Loucy (cell line): ENCODE measurements around the gene ECM2.

Source experiments
- H2AFZ ChIP-seq: fragments of 200-600 bp; sonication (generic); 2 replicates; pipeline ENCODE4 v1.6.0; 2016; ENCODE audit warnings: antibody characterized with exemption, mild to moderate bottlenecking, low read length, moderate library complexity
- H3F3A ChIP-seq: fragments of 200-600 bp; 2 replicates; pipeline ENCODE4 v1.6.0; 2016; ENCODE audit warnings: antibody characterized with exemption, low read depth, mild to moderate bottlenecking
- H3K27me3 ChIP-seq: fragments of 200-600 bp; sonication (generic); 2 replicates; pipeline ENCODE4 v1.6.1; 2014; ENCODE audit warnings: low read length, mild to moderate bottlenecking; ENCODE audit not compliant: insufficient read depth, poor library complexity, severe bottlenecking
- H3K36me3 ChIP-seq: fragments of 200-600 bp; sonication (generic); 2 replicates; pipeline ENCODE4 v1.6.1; 2016; ENCODE audit warnings: low read length; ENCODE audit not compliant: insufficient read depth
- H3K4me1 ChIP-seq: fragments of 200-600 bp; sonication (generic); 2 replicates; pipeline ENCODE4 v1.5.1; 2014; ENCODE audit warnings: low read length, mild to moderate bottlenecking; ENCODE audit not compliant: insufficient read depth, poor library complexity, severe bottlenecking
- H3K4me2 ChIP-seq: fragments of 200-600 bp; sonication (generic); 2 replicates; pipeline ENCODE4 v1.6.0; 2014; ENCODE audit warnings: antibody characterized with exemption, low read length, low read depth, mild to moderate bottlenecking; ENCODE audit not compliant: poor library complexity, severe bottlenecking
- H3K4me3 ChIP-seq: fragments of 200-600 bp; sonication (generic); 2 replicates; pipeline ENCODE4 v1.5.1; 2014; ENCODE audit warnings: low read length, mild to moderate bottlenecking, mixed read lengths; ENCODE audit not compliant: poor library complexity, severe bottlenecking
- H3K79me2 ChIP-seq: fragments of 200-600 bp; sonication (generic); 2 replicates; pipeline ENCODE4 v1.6.1; 2014; ENCODE audit warnings: low read length; ENCODE audit not compliant: insufficient read depth
- H3K9ac ChIP-seq: fragments of 200-600 bp; sonication (generic); 2 replicates; pipeline ENCODE4 v1.6.0; 2014; ENCODE audit warnings: mild to moderate bottlenecking, low read depth, low read length, moderate library complexity; ENCODE audit not compliant: poor library complexity, severe bottlenecking
- H3K9me2 ChIP-seq: fragments of 200-600 bp; sonication (generic); replicated peaks from 2 replicates; pipeline ENCODE4 v1.6.1; 2016; ENCODE audit warnings: low read depth, low read length, mixed read lengths
- H3K9me3 ChIP-seq: fragments of 200-600 bp; sonication (generic); 2 replicates; pipeline ENCODE4 v1.6.1; 2014; ENCODE audit warnings: mild to moderate bottlenecking, antibody characterized with exemption, low read length, low read depth; ENCODE audit not compliant: insufficient read depth
- H4K20me1 ChIP-seq: fragments of 200-600 bp; sonication (generic); 2 replicates; pipeline ENCODE4 v1.6.0; 2014; ENCODE audit warnings: antibody characterized with exemption, low read length, mild to moderate bottlenecking; ENCODE audit not compliant: insufficient read depth, poor library complexity, severe bottlenecking
- EZH2phosphoT487 ChIP-seq: fragments of 200-600 bp; IDR thresholded peaks from 2 replicates; pipeline ENCODE4 v1.6.1; 2018; ENCODE audit warnings: antibody characterized with exemption, mild to moderate bottlenecking, moderate library complexity, borderline replicate concordance
- TF ChIP-seq, protein P1 (sequence below): fragments of 200-600 bp; sonication (generic); conservative IDR thresholded peaks from 2 replicates; pipeline ENCODE4 v1.5.1; 2014; ENCODE audit warnings: mild to moderate bottlenecking, antibody characterized with exemption, low read length

ECM2 gene

DNA sequence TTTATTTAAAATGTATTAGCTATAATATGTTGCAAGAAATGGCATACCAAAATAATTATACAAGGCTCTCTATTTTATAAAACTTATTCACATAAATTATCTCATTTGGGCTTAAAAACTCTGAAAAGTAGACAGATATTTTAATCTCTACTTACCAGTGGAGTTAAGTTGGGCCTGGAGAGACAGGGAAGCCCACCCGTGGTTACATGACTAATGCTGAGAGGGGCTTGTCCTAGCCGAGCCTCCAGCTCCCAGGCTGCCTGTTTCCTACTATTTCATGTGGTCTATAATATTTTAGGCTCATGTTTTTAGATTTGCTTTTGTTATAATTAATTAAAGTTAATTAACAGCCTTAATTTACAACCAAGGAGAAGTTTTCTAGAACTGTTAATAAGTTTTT, 32.6 kb downstream of the ECM2 start:
- H3F3A ChIP-seq: no peaks in the 10 kb centered on the region
- no peak overlapping the region for H3K9ac ChIP-seq
- H4K20me1 ChIP-seq: no peaks in the 10 kb centered on the region
- H3K36me3 ChIP-seq: no peaks in the 10 kb centered on the region
- H2AFZ ChIP-seq: no peak overlapping the region
- H3K9me3 ChIP-seq: no peaks in the 10 kb centered on the region
- H3K4me2 ChIP-seq: no peak overlapping the region
- H3K9me2 ChIP-seq: no peaks in the 10 kb centered on the region
- H3K4me3 ChIP-seq: no peak overlapping the region
- peaks cover 8% of the 10 kb centered on the region for H3K4me1 ChIP-seq
- TF ChIP-seq, protein P1, sequence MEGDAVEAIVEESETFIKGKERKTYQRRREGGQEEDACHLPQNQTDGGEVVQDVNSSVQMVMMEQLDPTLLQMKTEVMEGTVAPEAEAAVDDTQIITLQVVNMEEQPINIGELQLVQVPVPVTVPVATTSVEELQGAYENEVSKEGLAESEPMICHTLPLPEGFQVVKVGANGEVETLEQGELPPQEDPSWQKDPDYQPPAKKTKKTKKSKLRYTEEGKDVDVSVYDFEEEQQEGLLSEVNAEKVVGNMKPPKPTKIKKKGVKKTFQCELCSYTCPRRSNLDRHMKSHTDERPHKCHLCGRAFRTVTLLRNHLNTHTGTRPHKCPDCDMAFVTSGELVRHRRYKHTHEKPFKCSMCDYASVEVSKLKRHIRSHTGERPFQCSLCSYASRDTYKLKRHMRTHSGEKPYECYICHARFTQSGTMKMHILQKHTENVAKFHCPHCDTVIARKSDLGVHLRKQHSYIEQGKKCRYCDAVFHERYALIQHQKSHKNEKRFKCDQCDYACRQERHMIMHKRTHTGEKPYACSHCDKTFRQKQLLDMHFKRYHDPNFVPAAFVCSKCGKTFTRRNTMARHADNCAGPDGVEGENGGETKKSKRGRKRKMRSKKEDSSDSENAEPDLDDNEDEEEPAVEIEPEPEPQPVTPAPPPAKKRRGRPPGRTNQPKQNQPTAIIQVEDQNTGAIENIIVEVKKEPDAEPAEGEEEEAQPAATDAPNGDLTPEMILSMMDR: no peak
- no peak for TF ChIP-seq EZH2phosphoT487
- H3K27me3 ChIP-seq: no peaks in the 10 kb centered on the region
- no peaks in the 10 kb centered on the region for H3K79me2 ChIP-seq

DNA sequence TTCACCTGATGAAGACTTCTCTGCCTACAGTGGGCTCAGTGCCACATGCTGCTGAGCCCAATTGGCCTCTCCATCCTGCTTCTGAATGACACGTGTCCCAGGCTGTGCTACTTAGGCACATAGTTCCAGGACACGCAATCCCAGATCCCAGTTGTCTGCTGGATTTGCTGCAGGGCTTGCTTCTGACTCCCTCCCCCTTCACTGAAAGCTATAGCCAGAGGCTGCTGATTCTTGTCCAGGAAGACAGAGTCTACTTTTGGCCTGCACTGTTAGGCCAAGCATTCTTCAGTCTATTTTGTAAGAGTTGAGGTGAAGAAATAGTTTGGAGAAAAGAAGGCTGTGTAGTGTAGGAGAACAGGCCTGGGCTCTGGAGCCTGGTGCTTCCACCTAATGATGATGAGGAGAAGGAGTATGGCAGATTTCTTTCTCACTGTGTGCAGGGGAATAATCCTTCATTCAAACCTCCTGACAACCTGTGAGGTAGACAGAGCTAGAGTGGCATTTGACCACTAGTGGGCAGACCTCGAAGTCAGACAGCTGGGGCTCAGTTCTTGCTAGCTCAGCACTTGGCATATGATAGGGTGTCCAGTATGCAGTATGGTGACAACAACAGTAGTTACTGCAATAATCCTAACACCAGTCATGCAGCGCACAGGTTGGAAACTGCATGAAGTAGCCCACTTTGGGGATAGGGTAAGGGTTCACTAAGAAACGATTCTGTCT, 34.0 kb downstream of the ECM2 start:
- no peaks in the 10 kb centered on the region for H3K27me3 ChIP-seq
- no peak overlapping the region for H3K9ac ChIP-seq
- H3K4me1 ChIP-seq: no peaks in the 10 kb centered on the region
- no peak overlapping the region for H3K4me3 ChIP-seq
- H3K4me2 ChIP-seq: no peak overlapping the region
- no peaks in the 10 kb centered on the region for H3F3A ChIP-seq
- TF ChIP-seq, protein P1: peak; percentile 80
- no peak for TF ChIP-seq EZH2phosphoT487
- no peak overlapping the region for H2AFZ ChIP-seq
- no peaks in the 10 kb centered on the region for H3K79me2 ChIP-seq
- no peaks in the 10 kb centered on the region for H3K36me3 ChIP-seq
- H4K20me1 ChIP-seq: no peaks in the 10 kb centered on the region
- no peaks in the 10 kb centered on the region for H3K9me3 ChIP-seq
- no peaks in the 10 kb centered on the region for H3K9me2 ChIP-seq

DNA sequence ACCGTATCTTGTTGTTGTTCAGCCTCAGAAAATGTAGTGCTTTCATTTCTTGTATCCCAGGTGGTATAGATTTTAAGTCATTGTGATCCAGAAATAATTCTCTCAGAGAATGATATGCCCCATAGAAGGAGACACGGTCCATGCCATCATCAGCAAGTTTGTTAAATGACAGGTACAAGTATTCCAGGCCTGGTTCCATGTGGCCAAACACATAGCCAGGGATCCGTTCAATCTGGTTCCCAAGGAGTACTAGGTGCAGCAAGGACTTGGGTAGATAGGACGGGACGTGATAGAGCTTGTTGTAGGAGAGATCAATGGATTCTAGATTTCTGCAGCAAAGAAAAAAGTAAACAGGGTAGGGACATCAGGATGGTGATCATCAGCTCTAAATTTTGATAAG, 35.1 kb downstream of the ECM2 start:
- H4K20me1 ChIP-seq: no peaks in the 10 kb centered on the region
- H3K9ac ChIP-seq: no peak overlapping the region
- no peaks in the 10 kb centered on the region for H3K27me3 ChIP-seq
- H3K36me3 ChIP-seq: no peaks in the 10 kb centered on the region
- H3K4me2 ChIP-seq: no peak overlapping the region
- H3K9me3 ChIP-seq: no peaks in the 10 kb centered on the region
- H3K79me2 ChIP-seq: no peaks in the 10 kb centered on the region
- no peaks in the 10 kb centered on the region for H3K4me1 ChIP-seq
- TF ChIP-seq EZH2phosphoT487: no peak
- TF ChIP-seq, protein P1: no peak
- H2AFZ ChIP-seq: no peak overlapping the region
- H3K9me2 ChIP-seq: no peaks in the 10 kb centered on the region
- no peaks in the 10 kb centered on the region for H3F3A ChIP-seq
- no peak overlapping the region for H3K4me3 ChIP-seq
